K562 (cell line): ENCODE data around the gene MGAT1. TPM values are rescaled to one million over a fixed set of nuclear protein-coding genes. Genes with fewer than 3 reads are reported as not detected.
"Not testable (repeated sequence)": the region's sequence is repeated elsewhere in the genome, so short reads cannot be mapped to it uniquely, and the experiment has no call there.

ENCODE experiments used
- ATAC-seq: fragments of 200-7000 bp; cut with Tn5 transposase; 3 replicates; pipeline ENCODE4 v1.9.1; 2020; ENCODE audit warnings: moderate library complexity
- BruUV-seq: library from RNA; stranded (reverse); fragments of 400-500 nt; replicated peaks from 2 replicates; lab custom pipeline; 2021; lab: Mats Ljungman, UMichigan
- CTCF ChIA-PET: fragments of 300-600 bp; formaldehyde crosslinking; extraction: SDS; loops from one replicate; lab custom pipeline; 2021; ENCODE audit warnings: low intra/inter-chr PET ratio; lab: Yijun Ruan, JAX
- POLR2A ChIA-PET: fragments of 300-600, 350-650 bp; sonication (Branson Sonifier 250); formaldehyde crosslinking; extraction: SDS; loops from one replicate; lab custom pipeline; 2021; ENCODE audit warnings: antibody characterized with exemption, inconsistent platforms; lab: Yijun Ruan, JAX
- DNase-seq, 4 experiments: peaks; one replicate each; pipeline versions ENCODE4 v3.0.0 to v3.0.0-alpha.2; 2011 to 2018; ENCODE audit warnings: low spot score in 3 of 4, mixed read lengths in 3 of 4; ENCODE audit errors: extremely low read depth in 1 of 4
- FAIRE-seq: peaks from 2 replicates; lab custom pipeline; 2011; peaks lifted over from hg19 to GRCh38; lab: Jason Lieb, UNC
- H2AFZ ChIP-seq: 2 replicates; pipeline ENCODE4 v1.6.0; 2011; ENCODE audit warnings: low read depth, low read length, control low read depth, inconsistent platforms
- H3K27ac ChIP-seq: fragments of 200-600 bp; 3 replicates; pipeline ENCODE4 v1.8.0; 2011; ENCODE audit warnings: low read depth, mild to moderate bottlenecking, control low read depth, inconsistent platforms, low read length, moderate library complexity, mixed read lengths; ENCODE audit errors: extremely low read depth
- H3K27me3 ChIP-seq, 2 experiments: fragments of 300-600 bp in 1 of 2; 2 replicates in 1 of 2; 3 replicates in 1 of 2; pipeline versions ENCODE4 v1.6.0 to v1.8.0; 2011; ENCODE audit warnings: inconsistent platforms in 2 of 2, low read length in 2 of 2, mild to moderate bottlenecking in 1 of 2, mixed read lengths in 1 of 2, moderate library complexity in 1 of 2; ENCODE audit not compliant: control insufficient read depth in 2 of 2, insufficient read depth in 2 of 2
- H3K36me3 ChIP-seq: fragments of 300-600 bp; 3 replicates; pipeline ENCODE4 v1.8.0; 2011; ENCODE audit warnings: mild to moderate bottlenecking, low read length, inconsistent platforms; ENCODE audit not compliant: control insufficient read depth, insufficient read depth
- H3K4me1 ChIP-seq, 2 experiments: fragments of 200-600 bp in 1 of 2; replicated peaks in 1 of 2; 2 replicates in 1 of 2; 3 replicates in 1 of 2; pipeline versions ENCODE4 v1.5.1 to v1.8.0; 2011; ENCODE audit warnings: inconsistent platforms in 2 of 2, low read length in 2 of 2, mild to moderate bottlenecking in 1 of 2, mixed read lengths in 1 of 2, moderate library complexity in 1 of 2; ENCODE audit not compliant: control insufficient read depth in 2 of 2, insufficient read depth in 2 of 2
- H3K4me2 ChIP-seq: 2 replicates; pipeline ENCODE4 v1.6.1; 2011; ENCODE audit warnings: low read length, control low read depth, inconsistent platforms, mixed read lengths; ENCODE audit not compliant: insufficient read depth
- H3K4me3 ChIP-seq: fragments of 200-600 bp; sonication (generic), shearing (Covaris generic); 2 replicates; pipeline ENCODE4 v1.5.1; 2016; ENCODE audit warnings: control low read depth, inconsistent platforms
- H3K79me2 ChIP-seq: fragments of 200-600 bp; 3 replicates; pipeline ENCODE4 v1.8.0; 2011; ENCODE audit warnings: low read length, inconsistent platforms; ENCODE audit not compliant: control insufficient read depth, insufficient read depth
- H3K9ac ChIP-seq, 2 experiments: 2 replicates each; pipeline versions ENCODE4 v1.6.0 to v1.6.1; 2011; ENCODE audit warnings: low read depth in 2 of 2, low read length in 2 of 2, control low read depth in 1 of 2, inconsistent platforms in 1 of 2, mild to moderate bottlenecking in 1 of 2, mixed read lengths in 1 of 2; ENCODE audit not compliant: insufficient read depth in 1 of 2
- H3K9me1 ChIP-seq: one replicate; pipeline ENCODE4 v1.6.0; 2011; ENCODE audit warnings: inconsistent platforms, mild to moderate bottlenecking, low read length, moderate library complexity; ENCODE audit not compliant: control insufficient read depth, insufficient read depth
- H3K9me3 ChIP-seq: replicated peaks from 2 replicates; pipeline ENCODE4 v1.5.1; 2011; ENCODE audit warnings: low read depth, low read length, inconsistent platforms; ENCODE audit not compliant: control insufficient read depth, insufficient read depth
- H4K20me1 ChIP-seq: replicated peaks from 2 replicates; pipeline ENCODE4 v1.6.1; 2011; ENCODE audit warnings: low read length, inconsistent platforms, mixed read lengths; ENCODE audit not compliant: control insufficient read depth, insufficient read depth
- CBX3 ChIP-seq, 2 experiments: IDR thresholded peaks; 1 replicate in 1 of 2; 2 replicates in 1 of 2; pipeline ENCODE4 v1.6.1; 2012; ENCODE audit warnings: inconsistent platforms in 2 of 2, low read length in 2 of 2, borderline replicate concordance in 1 of 2, control low read depth in 1 of 2
- CBX5 ChIP-seq: IDR thresholded peaks from 2 replicates; pipeline ENCODE4 v1.6.1; 2014; ENCODE audit warnings: low read depth, borderline replicate concordance
- TRIM28 ChIP-seq: fragments of 450-650 bp; IDR thresholded peaks from 2 replicates; pipeline ENCODE4 v1.6.1; 2017
- ZNF445 ChIP-seq: fragments of 250-450 bp; sonication (Bioruptor Pico); IDR thresholded peaks from 2 replicates; pipeline ENCODE4 v1.4.0; 2020; ENCODE audit warnings: low read depth, mild to moderate bottlenecking, moderate library complexity
- WGBS: fragments of 100-300 bp; shearing (Covaris generic); methylation state at CpG from one replicate; pipeline ENCODE4 v1.1.6; 2016; ENCODE audit warnings: low coverage, mixed read lengths; ENCODE audit not compliant: insufficient coverage; ENCODE audit errors: missing lambda C conversion rate; 5-methylcytosine and 5-hydroxymethylcytosine counted together
- in situ Hi-C: fragments of 300-500 bp; cut with MboI; formaldehyde crosslinking; loops from 4 replicates; pipeline ENCODE4 v1.15.0; 2018; ENCODE audit warnings: inconsistent platforms, mixed read lengths
- intact Hi-C: fragments of 100-400 bp; cut with micrococcal nuclease; formaldehyde crosslinking; loops from 2 replicates; pipeline ENCODE4 v1.14.2; 2022
- polyA plus RNA-seq, 8 experiments: library from polyadenylated mRNA; depleted of rRNA in 4 of 8; stranded (reverse) in 5 of 8; unstranded in 3 of 8; fragments of >200 nt; fragmentation: Nextera tagmentation in 2 of 8; fragmentation: Illumina TruSeq in 1 of 8; extraction: Ambion mirVana in 2 of 8; extraction: Trizol in 1 of 8; gene quantifications; 2 replicates each; pipeline versions ENCODE4 v1.2.1 to v1.2.3, GENCODE V29; 2011 to 2014; ENCODE audit warnings: inconsistent platforms in 1 of 8, missing spikeins in 1 of 8
- total RNA-seq, 7 experiments: library from RNA; depleted of rRNA in 6 of 7; stranded (reverse); fragments of >200 nt in 6 of 7; fragmentation: Illumina TruSeq in 2 of 7; extraction: Trizol in 2 of 7; gene quantifications; 2 replicates each; pipeline versions ENCODE4 v1.2.1 to v1.2.3, GENCODE V29; 2011 to 2021; ENCODE audit warnings: low replicate concordance in 1 of 7

Gene MGAT1
- total and polyA plus RNA-seq, 9 of the 15 experiments (the other 6 are each of a cell fraction or from before 2014, with no cell fraction given): 3.9 to 82.7 (median 44.5) TPM

- H4K20me1 ChIP-seq, ATAC-seq, DNase-seq, FAIRE-seq, intact Hi-C loops, in situ Hi-C loops, H3K4me2 ChIP-seq, BruUV-seq, H3K36me3 ChIP-seq, H3K9me3 ChIP-seq, H2AFZ ChIP-seq, H3K27me3 ChIP-seq, CTCF ChIA-PET, H3K27ac ChIP-seq, H3K9ac ChIP-seq, H3K9me1 ChIP-seq, H3K4me3 ChIP-seq: not testable (repeated sequence)
- Histone ChIP-seq H3K79me2 (peaks cover 32% of the 10 kb centered on the region), H3K4me1 (peaks cover 13 to 28% of the 10 kb centered on the region in 2 experiments; a peak in 4 of 5 replicates)
- 85% methylated on average over 12 of the region's 13 CpGs for WGBS
- TF ChIP-seq ZNF445 (CRISPR knock-in tag) (0 out of 2 replicates have a peak, but pooled peaks have one; percentile 31), CBX3 (IDR thresholded peaks at IDR 0.05; ENCODE audit: borderline replicate concordance in 1 of 2, low read length in 2 of 2) (peak in 1 of 2 experiments; percentile 64; a peak in 1 of 3 replicates), TRIM28 (0 out of 2 replicates have a peak, but pooled peaks have one; percentile 29), CBX5 (peak; percentile 77; the same call in 1 of the 2 replicates)
- POLR2A ChIA-PET: interaction anchor here (0.5 to 3.3 kb wide), 5 partner anchors 10 to 992 kb away, joined by 3 to 14 read pairs (median 4); no protein-coding TSS in a partner anchor
Observed at GRCh38 chr5:180828756-180829531, 26.3 kb upstream of the MGAT1 start.
